HG03159 (cell line): Measurements from ENCODE around the gene ADAMTS16.

Source experiments
- ATAC-seq: cut with Tn5 transposase; IDR thresholded peaks from one replicate; pipeline ENCODE4 v1.9.1; 2021; ENCODE audit warnings: mild to moderate bottlenecking, moderate library complexity; ENCODE audit not compliant: unreplicated experiment

ADAMTS16 gene

DNA sequence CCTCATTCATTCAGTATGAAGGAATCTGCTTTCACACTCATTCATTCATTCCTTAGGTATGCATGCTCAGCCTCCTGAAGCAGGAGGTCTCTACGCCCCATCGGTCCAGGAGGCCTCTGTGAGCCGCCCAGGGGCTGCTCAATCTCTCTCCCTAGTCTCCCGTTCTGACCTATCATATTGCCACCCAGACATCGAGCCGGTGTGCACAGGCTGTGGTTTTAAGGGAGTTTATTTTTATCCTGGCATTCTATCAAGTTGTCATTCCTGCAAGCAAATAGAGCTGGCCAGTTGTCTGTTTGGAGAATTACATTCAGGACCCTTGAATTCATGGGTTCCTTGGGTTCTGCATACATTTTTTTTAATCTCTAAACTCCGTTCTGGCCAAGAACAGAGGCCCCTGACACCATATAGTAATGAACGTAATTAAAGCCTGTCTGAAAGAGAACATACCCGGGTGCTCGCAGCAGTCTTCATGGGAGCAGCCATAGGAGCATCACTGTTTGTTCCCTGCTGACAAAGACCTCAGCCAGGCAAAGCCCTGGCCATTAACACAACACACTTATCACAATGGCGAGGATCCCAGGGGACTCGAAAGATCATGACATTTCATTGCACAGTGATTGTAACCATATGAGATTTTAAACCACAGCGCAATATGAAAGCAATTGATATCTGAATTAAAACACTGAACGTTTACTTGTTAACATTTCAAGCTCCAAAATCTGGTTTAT lies 80.9 kb downstream of the ADAMTS16 start:
- no peak for ATAC-seq

GRCh38 chr5:5221724-5222123 lies 81.6 kb downstream of the ADAMTS16 start:
- no peak for ATAC-seq

DNA sequence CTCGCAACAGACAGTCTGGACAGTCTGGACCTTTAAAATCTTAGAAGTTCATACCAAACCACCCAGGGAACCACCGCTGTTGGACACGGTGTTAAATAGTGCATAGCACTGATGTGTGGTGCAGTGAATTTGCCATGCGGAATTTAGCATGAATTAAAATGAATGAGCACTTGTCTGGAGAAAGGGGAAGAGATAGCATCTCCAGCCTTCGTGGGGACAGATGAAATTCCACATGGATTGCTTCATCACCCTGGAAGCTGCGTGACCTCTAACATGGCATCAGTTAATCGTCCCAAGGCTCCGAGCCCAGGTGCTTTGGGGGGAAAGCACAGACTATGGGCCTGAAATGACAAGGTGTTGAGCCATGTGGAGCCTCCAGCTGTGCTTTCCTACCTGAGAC lies 91.4 kb downstream of the ADAMTS16 start:
- ATAC-seq: no peak

DNA sequence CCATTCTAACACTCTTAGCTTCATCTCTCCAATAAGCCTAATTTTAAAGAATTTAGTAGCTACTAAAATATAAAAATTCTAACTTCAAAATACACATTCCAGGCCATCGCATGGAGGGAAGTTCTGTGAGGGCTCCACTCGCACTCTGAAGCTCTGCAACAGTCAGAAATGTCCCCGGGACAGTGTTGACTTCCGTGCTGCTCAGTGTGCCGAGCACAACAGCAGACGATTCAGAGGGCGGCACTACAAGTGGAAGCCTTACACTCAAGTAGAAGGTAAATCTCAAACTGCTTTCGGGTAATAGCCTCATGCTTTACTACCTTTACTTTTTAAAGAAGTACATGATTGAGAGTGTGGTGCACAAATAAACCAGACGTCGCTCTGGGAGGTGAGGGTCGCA lies 94.8 kb downstream of the ADAMTS16 start:
- no peak for ATAC-seq

DNA sequence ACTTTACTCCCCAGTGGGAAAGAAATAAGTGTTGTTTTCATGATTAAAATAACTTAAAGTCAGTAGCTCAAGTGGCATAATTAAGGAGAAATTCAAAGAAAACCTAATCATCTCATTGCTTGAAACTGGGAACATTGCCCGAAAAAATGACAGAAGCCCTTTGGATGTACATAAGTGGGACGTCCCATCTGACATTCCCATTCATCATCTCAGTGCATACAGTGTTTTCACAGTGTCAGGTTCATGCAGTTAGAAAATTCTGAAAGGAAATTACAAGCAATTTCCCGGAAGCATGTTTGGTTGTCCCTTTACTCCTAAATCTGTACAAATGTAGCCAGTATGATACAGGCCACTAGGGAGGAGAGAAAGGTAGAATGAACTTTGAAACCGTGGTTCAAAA lies 95.6 kb downstream of the ADAMTS16 start:
- no peak for ATAC-seq

DNA sequence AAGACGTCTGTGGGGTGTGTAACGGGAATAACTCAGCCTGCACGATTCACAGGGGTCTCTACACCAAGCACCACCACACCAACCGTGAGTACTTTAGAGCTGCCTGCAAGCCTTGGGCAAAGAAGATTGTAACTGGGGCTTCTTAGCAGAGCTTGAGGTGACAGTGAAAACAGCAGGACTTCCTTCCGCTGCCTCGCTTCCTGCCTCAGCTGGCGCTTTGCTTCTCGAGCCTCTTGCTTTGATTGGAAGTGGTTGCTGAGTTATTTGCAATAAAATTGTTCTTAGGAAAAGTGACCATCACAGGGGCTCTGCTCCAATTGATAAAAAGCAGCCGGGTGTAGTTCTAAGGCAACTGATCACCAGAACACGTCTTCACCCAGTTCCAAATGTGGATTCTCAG lies 99.1 kb downstream of the ADAMTS16 start:
- no peak for ATAC-seq

DNA sequence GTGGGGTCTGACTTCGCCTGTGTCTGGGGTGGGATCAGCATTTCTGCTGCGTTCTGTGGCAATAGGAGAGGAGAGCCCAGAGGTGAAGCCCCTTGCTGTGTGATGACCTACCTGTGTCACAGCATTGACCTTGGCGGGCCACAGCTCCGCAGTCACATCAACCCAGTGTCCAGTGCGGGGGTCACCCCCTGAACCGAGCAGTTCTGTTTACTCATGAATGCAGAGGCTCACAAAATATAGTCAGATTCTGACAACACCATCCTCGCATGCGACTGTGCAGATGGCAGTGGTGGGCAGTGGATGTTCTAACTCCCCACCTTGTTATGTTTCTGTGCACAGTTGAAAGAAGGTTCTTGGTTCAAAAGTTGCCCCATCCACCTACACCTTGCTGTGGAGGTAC lies 100.1 kb downstream of the ADAMTS16 start:
- no peak for ATAC-seq

DNA sequence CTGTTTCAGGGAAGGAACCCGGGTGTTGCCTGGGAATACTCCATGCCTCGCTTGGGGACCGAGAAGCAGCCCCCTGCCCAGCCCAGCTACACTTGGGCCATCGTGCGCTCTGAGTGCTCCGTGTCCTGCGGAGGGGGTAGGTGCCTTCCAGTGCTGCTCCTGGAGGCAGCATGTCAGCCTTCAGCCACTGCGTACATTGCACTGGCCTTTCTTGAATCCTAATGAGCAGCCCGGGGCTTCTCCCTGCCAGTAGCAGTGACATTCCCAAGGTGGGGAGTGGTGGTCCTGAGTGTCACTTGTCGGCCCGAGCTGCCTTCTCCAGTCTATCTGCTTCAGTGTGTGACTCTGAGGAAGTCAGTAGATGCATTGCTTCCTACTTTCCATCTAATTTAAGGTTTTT lies 101.9 kb downstream of the ADAMTS16 start:
- no peak for ATAC-seq

- no peak for ATAC-seq
Observed at GRCh38 chr5:5246736-5247135, 106.6 kb downstream of the ADAMTS16 start.

DNA sequence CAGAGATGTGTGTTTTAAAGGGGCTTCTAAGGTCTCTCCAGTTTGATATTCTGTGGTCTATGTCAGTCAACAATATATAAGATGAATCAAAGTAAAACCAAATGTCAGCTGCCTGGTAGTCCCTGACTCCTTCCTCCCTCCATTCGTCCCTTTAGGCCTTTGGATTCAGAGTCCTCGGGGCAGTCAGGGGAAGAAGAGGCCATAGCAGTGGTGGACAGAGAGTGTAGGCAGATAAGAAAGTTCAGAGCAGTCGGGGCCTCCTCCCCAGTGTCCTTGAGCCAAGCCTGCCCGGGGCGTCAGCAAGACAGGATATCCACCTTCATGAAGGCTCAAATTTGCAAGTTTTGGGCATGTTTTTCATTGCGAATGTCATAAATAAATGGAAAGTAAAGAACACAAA lies 110.6 kb downstream of the ADAMTS16 start:
- ATAC-seq: no peak

DNA sequence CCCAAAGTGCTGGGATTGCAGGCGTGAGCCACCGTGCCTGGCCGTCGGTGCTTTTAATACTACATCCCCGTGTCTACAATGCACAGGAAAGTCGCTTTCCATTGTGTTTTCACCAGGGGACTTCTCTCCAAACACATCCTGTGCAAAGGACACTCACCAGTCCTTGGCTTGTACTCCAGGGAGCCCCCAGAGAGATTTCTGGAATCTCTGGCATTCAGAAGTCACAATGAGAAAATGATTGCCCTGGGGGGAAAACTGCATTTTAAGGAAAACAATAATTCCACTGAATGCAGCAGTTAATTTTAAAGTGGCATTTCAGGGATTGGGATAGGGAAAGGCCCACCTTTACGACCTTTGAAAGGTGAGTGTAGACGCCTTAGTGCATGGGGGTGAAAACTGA lies 112.0 kb downstream of the ADAMTS16 start:
- ATAC-seq: no peak

DNA sequence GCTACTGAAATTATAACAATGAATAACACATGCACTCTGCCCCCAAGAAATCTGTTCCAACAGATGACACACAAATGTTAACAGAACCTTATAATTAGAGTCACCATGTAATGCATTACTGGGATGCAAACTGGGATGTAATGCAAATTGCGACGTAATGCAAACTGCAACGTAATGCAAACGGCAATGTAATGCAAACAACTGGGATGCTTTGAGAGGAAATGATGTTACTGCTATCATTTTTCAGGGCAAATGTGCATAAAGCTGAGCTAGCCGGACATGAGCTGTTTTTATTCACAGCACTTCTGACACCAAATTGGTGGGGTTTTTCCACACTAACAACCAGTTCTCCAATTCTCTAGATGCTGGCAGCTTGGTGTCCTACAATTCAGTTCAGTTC lies 117.2 kb downstream of the ADAMTS16 start:
- ATAC-seq: no peak

GRCh38 chr5:5258564-5258963 lies 118.4 kb downstream of the ADAMTS16 start:
- ATAC-seq: no peak

DNA sequence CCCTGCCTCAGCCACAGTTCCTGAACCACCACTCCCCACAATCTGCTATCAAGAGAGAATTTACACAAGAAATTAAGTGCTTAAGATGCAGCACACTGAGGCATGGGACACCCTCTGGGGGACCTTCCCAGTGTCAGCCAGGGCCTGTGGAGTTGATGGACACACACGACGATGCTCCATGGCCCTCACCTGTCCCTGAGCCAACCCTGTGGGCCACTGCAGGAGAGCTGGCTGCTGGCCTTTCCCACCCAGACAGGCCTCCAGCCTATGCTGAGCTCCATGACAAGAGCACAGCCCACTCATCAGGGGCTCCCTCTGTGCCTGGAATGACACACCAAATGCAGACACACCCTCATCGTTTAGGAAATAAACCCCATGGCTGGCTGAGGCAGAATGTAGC lies 124.6 kb downstream of the ADAMTS16 start:
- no peak for ATAC-seq

DNA sequence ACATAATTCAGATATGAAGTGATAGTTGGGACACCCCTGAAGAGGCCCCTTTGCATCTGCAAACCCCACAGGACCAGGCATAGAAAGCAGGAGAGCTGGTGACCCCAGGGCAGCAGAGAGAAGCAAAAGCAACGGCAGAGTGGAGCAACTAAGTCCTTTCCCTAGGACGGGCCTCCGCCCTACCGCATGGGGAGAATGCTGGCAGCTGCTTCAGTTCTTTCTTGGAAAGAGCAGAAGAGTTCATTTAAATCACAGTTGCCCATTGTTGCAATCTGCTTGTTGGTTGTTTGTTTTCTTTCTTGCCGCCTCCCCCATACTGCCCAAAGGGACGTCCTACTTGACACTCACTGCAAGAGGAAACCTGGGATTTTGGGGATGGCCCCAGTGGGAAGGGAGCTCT lies 126.2 kb downstream of the ADAMTS16 start:
- ATAC-seq: no peak

GRCh38 chr5:5270161-5270560 lies 130.0 kb downstream of the ADAMTS16 start:
- no peak for ATAC-seq

DNA sequence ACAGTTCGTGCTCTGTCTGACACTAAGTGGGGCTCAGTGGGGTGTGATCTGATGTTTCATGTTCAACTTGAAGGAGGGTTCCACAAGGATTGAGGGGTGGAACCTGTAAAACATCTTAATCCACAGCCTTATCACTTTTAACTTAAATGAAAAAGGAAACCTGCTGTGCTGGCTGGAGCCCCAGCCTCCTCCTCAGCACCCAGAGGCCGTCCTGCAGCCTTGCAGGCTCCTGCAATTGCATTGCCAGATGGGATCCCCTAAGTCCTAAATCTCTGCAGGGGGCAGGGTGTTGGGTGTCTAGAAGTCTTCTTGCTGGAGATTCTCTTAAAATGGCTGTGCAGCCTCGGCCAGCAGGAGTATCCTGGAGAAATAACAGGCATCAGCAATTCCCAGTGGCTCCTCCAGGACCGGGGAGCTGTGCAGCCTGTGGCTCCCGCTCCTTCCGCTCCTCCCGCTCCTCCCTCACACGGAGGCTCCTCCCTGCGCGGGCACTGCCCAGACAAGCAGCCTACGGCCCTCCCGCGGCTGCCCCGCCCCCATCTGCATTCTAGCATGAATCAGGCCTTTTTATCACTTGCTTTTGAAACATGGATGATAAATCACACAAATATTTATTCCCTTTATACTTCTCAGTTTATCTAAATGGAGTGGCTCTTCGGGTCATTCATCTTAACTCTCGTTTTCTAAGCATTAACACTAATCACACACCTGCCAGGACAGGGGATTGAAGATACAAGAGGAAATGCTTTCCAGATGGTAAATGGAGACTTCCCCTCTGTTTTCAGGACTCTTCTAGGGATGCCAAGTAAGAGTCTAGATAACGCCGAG lies 131.0 kb downstream of the ADAMTS16 start:
- ATAC-seq: no peak

- no peak for ATAC-seq
Observed at GRCh38 chr5:5271786-5272321, 131.7 kb downstream of the ADAMTS16 start.

DNA sequence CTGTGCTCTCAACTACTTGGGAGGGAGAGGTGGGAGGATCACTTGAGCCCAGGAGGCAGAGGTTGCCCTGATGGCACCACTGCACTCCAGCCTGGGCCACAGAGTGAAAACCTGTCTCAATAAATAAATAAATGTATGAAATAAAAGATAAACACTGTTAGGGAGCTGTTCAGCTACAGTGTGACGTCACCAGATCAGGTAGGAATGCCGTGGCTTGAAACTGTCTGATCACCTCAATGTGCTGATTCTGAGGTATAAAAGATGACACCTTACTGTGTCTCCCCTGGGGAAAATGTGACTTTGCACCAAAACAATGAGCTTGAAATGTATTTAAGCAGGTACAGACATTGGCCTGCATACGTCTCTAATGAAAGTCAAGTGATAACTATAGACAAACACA lies 133.3 kb downstream of the ADAMTS16 start:
- no peak for ATAC-seq

GRCh38 chr5:5273976-5274375 lies 133.8 kb downstream of the ADAMTS16 start:
- no peak for ATAC-seq

DNA sequence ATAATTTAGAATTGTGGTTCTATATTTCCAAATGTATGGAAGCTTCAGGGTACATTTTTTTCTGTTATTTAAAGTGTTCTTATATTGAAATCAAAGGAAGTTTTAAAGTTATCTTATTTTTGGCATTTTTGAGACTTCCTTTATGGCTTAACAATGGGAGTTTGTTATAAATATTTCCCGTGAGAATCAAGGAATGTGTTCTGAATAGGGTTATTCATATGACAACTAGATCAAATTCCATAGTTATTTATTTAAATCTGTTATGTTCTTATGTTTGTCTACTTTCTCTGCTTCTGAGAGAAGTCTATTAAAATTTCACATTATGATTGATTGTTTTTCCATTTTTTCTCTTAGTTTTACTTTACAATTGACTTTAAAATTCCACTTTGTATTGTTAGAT lies 135.1 kb downstream of the ADAMTS16 start:
- no peak for ATAC-seq

DNA sequence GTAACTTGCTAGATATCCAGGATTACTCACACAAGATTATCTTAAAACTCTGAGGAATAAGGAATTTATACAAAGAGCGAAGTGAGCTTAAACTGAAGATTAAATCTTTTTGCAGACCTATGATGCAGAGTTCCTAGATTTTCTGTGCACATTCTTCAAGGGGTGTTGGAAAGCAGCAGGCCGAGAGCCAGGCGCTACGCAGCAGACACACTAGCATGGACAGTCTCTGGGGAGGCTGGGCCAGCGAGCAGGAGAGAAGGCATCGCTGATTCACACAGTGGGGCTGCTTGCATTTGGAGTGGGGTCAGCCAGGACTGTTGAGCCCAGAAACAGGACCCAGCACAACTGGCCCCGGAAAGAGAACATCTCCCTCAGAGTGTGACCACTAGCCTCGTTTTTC lies 136.3 kb downstream of the ADAMTS16 start:
- ATAC-seq: no peak
